ENCODE results near the gene AIF1L.

- TF ChIP-seq POLR2A (IDR thresholded peaks at IDR 0.05) (no peak), CTCF (IDR thresholded peaks at IDR 0.05) (no peak)
Observed at GRCh38 chr9:131048820-131049219, 47.5 kb upstream of the AIF1L start.
